Measurements from ENCODE around the gene DYRK1A.

DYRK1A gene

DNA sequence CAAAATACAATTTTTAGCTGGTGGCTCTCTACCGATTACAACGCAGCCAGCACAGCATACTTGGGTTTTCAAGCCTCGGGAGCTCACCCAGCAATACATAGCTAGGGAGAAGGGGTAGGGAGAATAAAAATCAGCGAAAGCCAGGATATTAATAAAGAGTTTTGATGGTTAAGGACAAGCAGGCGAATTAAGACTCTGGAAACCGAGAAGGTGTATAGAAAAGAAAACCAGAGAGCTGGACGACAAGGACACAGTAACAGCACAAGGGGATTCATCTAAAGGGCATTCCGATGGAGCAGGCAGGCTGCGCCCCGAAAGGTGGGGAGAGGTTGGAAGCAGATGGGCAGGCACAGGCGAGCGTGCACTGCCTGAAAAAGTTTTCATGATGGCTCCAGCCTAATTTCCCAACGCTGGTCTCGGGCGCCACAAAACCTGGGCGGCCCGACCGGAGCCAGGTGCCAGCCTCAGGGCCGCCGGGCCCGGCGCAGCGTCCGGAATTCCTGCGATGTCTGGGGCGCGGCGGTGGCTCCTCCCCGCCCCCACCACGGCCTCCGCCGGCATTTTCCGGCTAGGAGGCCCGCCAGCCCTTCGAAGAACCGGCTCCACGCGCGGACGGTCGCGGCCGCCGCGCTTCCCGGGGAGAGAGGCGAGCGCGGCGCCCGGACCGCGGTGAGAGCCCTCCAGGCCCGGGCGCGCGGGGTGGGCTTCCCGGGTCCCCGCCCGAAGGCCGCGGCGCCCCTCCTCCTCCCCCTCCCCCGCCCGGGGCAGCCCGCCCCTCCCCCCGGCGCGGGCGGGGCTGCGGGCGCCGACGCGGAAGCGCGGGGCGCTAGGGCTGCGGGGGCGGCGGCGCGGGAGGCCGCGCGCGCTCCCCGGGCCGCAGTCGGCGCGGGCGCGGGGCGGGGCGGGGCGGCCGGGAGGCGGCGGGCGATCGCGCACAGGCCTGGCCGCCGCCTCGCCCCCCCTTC, 774 bp upstream of the DYRK1A start:
- DNase-seq, result peak; percentile 60

DNA sequence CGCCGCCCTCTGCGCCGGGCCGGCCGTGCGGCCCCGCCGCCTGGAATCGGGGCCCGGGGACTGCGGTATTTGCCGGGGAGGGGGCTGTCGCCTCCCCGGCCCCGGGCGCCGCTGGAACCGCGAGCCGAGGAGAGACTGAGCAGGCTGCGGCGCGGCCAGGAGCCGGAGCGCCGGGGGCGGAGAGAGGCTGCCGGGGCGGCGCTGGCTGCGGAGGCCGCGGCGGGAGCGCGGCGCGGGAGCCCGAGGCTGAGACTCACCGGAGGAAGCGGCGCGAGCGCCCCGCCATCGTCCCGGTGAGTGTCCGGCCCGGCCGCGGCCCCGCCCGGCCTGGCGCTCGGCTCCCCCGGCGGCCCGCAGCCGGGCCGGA, 746 bp downstream of the DYRK1A start:
- DNase-seq, result no peak

DNA sequence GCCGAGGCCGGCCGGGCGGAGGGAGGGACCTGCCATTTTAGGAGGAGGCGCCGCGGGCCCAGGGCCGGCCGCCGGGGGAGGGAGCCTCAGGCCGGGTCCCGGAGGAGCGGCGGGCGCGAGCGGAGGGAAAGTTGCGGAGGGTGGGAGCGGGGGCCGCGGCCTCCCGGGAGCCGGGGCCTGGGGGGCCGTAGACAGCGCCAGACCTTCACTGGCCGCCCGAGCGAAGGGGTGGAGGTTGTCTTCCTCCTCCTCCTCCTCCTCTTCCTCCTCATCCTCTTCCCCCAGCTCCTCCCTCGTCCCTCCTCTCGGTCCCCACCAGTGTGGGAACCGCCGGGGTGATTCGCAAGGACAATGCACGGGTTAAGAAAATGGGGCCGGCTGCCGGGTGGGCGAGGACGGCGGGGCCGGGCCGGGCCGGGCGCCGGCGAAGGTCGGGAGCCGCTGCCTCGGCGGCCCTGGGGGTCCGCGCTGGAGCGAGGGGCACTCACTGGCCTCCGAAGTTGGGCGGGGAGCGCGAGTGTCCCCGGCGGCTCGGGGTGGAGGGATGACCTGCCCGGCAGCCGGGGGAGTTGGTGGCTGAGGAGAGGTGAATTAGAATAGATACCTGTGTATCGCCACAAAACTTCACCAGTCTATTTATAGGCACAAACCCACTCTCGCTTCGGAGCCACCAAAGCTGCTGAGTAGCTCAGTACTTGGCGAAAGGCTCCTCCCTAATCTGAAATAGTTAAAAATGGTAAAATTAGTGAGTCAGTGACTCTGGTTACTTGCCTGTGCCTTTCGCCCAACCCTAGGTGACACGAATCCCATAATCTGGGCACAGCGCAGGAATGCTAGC, 1.3 kb downstream of the DYRK1A start:
- no peak for DNase-seq

DNA sequence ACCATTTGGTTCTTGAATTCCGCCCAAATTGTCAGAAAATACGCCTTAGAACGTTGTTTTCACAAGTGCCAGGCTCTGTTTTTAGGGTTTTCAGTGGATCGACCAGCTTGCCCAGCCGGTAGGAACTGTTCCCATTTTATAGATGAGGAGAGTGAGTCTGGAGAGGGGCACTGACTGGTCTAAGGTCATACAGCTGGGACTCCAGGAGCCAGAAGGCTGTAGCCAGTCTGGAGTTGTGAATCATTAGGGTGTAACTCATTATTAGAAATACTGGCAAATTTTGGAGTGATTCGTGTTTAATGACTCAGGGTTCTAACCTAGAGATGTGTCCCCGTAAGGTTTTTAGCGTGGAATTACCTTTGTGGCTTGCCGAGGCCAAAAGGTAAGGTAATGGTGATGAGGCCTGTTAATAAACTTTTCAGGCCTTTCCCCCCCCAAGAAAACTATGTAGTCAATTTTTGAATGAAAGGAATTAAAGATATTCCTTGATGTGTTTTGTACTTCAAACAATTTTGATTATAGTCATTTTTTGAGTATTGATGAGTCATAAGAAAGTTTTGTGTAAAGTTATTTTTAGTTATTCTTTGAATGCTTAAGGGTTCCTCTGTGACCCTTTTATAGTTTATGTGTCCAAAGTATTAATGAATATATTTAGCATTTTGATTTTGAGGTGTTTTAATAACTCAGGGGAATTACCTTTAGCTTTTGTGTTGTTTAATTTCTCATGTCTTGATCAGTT, 2.1 kb downstream of the DYRK1A start:
- DNase-seq, result no peak

DNA sequence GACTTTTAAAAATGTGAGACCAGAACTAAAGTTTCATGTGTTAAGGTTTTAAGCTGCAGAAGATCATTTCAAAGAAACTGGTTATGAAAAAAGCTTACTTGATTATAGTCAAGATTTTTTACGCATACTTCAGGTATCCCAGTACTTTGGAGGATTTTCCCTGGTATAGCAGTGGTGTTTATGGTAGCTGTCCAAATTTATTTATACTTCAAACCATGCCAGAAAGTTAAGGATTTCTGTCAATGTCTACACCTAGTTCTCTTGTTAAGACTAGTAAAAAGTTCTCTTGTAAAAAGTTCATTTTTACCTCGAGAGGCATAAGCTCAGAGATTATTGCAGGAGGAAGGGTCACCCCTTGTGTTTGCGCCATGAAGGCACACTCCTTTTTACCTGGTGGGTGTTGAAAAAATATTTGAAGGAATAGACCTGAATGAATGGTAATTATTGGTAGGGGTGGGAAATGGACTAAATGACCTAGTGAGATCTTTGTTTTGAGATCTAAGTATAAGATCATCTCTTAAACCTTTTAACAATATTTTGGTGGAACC, 2.8 kb downstream of the DYRK1A start:
- no peak for DNase-seq

DNA sequence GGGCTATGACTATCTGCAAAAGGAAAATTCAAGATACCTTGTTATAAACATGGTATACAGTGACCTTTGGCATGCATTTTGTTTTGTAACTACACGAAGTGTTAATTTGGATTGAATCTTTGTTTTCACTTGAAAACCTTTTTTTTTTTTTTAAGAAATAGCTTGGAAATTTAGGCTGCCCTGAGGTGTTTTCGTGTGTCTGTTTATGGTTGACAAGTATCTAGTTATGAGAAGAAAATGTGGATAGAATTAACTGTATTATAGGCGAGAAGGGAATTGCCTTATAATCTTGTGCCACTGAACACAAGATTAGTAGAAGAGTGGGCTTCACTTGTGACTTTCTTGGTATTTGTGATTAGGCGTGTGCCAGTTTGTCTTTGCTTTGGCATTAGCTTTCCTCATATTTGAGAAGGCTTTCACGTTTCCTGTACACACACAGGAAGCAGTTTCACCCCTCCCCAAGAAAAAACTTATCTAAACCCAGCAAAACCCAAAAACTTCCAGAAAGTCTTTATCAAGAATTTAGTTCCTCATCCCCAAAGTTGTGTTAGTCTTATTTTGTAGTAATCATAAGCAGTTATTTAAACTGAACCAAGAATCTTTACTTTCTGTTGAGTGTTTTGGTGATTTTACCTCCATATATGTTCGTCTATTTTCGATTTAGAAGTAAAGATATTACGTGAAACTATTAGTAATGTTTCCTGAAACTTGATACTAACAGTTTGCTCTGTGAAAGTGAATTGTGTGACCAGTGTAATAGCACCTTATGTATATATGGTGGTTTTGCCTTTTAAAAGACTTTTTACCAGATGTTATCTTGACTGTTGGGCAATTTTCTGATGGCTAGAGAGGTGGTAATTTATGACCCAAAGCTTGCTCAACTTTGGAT, 3.8 kb downstream of the DYRK1A start:
- no peak for DNase-seq

DNA sequence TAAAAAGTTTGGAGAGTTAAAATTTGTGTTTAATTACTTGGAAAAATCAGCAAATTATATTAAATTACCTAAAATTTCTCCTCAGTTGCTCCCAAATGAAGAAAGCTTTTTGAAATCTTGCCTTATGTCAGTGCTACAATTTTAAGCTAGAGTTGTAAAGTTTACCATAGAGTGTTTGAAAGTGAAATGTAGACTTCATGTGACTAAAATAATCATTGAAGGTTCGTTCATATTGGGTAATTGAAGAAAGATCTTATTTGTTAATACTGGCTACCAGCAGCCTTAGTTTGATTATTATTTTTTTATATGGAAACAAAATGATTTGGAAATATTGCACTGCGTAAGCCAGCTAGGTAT, 4.4 kb downstream of the DYRK1A start:
- no peak for DNase-seq

DNA sequence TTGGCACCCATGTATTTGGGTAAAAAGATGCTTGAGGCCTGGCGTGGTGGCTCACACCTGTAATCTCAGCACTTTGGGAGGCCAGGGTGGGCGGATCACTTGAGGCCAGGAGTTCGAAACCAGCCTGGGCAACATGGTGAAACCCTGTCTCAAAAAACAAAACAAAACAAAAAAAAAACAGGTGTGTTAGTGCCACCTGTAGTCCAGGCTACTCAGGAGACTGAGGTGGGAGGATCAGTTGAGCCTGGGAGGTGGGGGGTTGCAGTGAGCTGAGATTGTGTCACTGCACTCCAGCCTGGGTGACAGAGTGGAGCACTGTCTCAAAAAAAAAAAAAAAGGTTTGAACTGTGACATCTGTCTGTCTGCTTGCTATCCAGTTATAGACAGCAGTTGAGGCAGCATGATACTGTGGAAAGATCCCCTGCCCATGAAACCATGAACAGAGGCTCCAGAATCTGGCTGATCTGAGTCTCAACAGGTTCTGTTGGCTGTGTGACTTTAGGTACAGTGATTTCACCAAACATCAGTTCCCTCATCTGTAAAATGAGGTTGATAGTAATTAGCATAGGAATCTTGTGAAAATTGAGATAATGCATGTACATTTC, 5.7 kb downstream of the DYRK1A start:
- DNase-seq, result no peak

DNA sequence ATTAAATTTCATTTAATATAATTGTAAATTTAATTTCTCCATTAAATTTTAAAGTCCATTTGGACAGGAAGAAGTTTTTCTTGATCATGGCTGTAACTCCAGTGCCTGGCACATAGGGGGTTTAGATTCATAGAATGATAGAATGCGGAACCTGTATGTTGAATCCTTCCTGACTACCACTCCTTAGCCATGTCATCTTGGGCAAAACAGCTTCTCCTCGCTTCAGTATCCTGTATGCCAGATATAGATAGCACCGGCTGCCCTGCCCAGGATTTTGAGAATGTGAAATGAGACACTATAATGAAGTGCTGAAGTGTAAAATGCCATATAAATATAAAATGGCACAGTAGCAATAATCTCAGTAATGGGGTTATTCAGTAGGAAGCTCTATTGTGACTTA, 6.4 kb downstream of the DYRK1A start:
- DNase-seq, result no peak

DNA sequence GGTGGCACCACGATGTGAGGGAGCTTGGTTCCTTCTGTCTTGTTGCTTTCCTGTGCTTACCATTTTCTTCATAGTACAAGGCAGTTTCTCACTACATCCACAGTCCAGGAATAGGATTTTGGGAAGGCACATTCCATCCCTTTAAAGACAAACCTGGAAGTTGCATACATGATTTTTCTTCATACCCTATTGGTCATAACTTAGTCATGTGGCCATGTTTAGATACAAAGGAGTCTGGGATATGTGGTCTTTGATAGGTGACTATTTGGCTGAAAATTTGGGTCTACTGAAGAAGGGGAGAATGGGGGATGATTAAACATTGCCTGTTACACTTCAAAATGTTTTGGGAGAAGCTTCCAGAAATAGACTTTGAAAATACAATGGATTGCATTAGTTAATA, 7.0 kb downstream of the DYRK1A start:
- DNase-seq, result no peak

DNA sequence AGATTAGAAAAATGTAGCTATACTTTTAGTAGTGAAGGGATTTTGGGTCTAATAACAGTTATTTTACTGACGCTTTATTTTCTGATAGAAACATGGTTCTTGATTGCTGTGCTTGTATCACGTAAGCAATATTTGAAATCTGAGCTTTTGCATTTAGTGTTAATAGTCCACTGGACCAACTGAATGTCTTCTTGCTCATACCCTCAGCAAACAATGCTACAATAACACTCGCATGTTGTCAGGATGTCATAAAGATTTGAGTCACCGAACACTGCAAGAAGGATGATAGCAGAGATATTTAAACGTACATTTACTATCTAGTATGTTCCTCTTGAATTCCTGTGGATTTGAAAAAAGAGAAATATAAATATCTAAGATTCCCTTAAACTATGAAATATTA, 7.5 kb downstream of the DYRK1A start:
- DNase-seq, result no peak

DNA sequence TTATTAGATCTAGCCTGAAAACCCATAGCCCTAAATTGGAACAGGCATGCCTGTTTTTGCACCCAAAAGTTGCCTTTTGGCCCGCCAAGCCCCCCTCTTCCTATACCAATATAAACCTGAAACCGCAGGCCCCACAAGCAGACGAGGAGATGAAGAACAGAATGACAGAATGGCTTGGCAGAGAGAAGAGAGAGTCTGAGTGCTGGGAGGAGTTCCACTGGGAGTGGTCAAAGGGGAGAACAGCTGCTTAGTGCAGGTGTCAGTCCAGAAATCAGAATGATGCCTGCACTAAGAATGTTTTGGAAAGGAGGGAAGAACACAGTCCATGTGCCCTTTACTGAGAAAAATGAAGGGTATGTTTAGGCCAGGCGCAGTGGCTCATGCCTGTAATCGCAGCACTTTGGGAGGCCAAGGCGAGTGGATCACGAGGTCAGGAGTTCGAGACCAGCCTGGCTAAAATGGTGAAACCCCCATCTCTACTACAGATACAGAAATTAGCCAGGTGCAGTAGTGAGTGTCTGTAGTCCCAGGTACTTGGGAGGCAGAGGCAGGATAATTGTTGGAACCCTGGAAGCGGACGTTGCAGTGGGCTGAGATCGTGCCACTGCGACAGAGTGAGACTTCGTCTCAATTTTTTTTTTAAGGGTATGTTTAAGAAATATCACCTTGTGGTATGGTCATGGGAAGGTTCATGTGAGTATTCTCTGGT, 9.4 kb downstream of the DYRK1A start:
- no peak for DNase-seq

DNA sequence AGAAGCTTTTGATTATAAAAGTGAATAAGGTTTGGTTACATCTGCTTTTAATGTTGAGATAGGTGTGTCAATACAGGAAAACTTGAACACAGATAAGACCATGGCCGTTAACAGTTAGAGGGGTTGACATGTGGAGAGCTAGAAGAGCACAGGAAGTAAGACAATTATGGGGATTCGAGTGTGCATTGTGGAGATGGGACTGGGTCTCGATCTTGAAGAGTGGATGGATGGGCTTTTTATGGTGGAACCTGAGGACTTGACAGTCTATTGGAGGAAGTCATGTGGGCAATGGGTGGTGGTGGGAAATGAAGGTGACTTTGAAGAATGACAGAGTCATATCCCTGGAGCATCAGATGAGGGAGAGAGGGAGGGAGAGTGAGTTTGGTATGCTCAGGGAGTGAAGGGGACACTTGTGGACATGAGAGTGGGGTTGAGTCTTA, 12.1 kb downstream of the DYRK1A start:
- no peak for DNase-seq

DNA sequence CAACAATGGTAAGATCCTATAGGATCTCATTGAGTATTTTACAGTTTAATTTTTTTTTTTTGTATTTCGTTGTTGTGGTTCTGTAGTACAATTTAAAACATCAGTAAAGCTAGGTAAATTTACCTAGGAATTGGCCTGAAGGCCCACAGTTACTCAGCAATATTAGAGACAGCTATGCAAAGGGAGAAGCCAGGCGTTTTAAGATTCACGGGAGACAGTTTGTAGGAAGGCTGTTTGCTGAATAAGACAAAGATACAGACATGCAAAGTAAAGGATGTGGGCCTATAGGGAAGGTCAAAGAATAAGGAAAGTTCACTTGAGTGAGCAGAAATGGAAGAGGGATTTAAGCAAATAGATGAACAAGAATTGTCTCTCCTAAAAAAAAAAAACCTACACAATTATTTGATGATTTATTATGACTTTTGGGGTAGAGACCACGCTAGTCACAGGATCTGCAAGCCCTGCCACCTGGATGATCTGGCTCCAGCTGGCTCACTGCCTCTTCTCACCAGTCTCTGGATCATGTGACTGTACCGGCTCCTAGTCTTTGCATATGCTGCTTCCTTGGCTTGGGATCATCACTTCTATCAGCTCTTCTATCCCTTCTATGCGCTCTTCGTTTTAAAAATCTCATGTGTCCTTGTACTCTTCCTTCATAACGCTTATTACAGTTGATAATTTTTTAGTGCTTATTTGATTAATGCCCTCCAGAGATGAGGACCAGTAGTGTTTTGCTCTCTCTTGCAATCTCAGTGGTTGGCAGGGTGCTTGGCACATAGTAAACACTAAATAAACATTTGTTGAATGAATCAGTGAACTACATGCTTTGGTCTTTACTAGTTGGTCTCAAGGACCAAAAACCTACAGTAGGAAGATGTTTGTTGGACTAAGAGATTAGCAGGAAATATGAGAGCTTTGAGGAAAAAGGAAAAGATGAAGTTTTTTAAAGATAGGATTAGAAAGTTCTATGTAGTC, 14.1 kb downstream of the DYRK1A start:
- DNase-seq, result no peak

DNA sequence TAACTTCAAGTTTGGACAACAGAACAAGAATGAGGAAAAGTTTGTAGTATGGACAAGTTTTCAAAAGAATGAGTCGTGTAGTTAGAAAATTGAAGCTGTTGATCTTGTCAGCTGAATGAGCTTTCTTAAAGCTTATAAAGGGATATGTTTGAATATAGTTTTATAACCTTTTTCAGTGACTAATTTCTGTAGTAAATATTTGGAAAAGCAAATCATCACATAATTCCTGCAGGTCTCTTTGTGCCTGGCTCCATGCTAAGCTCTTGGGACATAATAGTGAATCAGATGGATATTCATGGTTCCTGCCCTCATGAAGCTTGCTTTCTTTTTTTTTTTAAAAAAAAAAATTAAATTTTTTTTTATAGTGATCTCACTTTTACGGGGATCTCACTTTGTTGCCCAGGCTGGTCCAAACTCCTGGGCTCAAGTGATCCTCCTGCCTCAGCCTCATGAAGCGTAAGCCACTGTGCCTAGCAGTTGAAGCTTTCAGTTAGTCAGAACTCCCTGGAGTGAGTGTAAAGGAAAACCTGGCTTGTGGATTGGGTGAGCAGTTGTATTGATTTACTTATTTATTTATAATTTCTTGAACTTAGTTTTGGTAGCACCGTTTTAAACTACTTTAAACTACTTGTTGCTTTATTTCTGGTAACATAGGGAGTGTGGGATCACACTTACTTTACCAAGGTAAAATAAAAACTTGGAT, 15.5 kb downstream of the DYRK1A start:
- no peak for DNase-seq

DNA sequence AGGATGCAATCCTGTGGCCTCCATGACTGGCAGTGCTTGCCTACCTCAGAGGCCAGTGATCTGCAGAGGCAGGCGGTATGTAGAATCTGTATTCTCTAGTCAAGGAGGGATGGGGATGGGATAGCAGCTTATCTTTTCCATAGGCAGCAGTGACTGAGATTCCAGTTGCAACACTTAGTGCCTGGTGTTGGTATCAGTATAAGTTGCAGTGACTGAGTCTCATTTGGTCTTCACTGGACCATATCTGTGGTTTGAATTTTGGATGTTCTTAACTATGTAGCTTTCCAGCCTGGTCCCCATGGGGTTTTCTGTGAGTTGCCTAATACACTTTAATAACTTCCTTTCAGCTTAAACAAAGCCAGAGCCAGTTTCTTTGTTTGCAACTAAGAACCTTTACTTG, 16.5 kb downstream of the DYRK1A start:
- DNase-seq, result no peak

DNA sequence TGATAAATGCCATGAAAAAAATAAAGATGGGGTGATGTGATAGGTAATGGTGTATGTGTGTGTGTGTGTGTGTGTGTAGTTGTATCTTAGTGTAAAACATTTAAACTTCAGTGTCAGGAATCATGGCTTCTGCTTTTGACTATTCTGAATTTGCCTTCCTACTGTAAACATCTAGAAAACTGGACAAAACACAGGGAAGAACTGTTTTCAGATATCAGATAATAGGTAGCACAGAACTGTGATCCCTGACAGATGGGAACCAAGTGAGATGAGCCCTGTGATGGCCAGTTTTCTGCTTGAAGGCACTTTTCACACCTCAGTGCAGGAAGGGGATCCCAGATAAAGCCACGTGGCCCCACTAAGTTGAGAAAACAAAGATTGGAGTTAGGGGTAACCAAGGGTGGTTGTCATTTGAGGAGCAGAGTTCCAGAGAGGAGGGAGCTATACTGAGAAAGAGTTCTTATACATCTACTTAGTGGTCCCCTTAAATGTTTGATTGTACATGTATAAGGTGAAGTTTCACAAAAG, 17.3 kb downstream of the DYRK1A start:
- DNase-seq, result no peak

DNA sequence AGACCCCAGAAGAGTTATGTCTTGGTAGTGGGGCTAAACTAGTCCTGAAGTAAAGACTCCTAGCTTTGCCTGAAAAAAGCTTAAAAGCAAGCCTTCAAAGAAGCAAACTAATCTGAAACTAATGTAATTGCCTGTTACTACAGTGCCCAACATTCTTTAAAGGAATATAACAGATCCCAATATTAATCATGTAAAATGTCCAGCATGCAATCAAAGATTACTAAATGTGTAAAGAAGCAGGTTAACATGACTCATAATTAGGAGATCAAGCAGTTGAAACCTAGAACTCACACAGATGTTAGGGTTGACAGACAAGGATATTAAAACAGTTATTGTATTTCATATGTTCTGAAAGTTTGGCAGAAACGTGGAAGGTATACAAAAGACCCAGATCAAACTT, 17.8 kb downstream of the DYRK1A start:
- no peak for DNase-seq

Data from NCI-H1092 (cell line).